Hepatocyte (in vitro differentiated cells): ENCODE data around the gene TPSB2. TPM values are rescaled to one million over a fixed set of nuclear protein-coding genes. Genes with fewer than 3 reads are reported as not detected.

Experiments
- DNase-seq: peaks from one replicate; pipeline ENCODE4 v3.0.0-alpha.2; 2016; ENCODE audit warnings: low spot score
- H2AFZ ChIP-seq: fragments of 200-600 bp; sonication (generic); 2 replicates; pipeline ENCODE4 v1.6.0; 2016; ENCODE audit warnings: antibody characterized with exemption, mild to moderate bottlenecking
- H3K27ac ChIP-seq: fragments of 200-600 bp; sonication (generic); 2 replicates; pipeline ENCODE4 v1.5.1; 2016; ENCODE audit warnings: mild to moderate bottlenecking
- H3K27me3 ChIP-seq: fragments of 200-600 bp; sonication (generic); 2 replicates; pipeline ENCODE4 v1.6.1; 2016
- H3K36me3 ChIP-seq: fragments of 200-600 bp; sonication (generic); replicated peaks from 2 replicates; pipeline ENCODE4 v1.5.1; 2016; ENCODE audit warnings: low read depth; ENCODE audit not compliant: insufficient read depth
- H3K4me1 ChIP-seq: fragments of 200-600 bp; sonication (generic); 2 replicates; pipeline ENCODE4 v1.5.1; 2016; ENCODE audit warnings: mild to moderate bottlenecking, moderate library complexity; ENCODE audit not compliant: insufficient read depth
- H3K4me2 ChIP-seq: fragments of 200-600 bp; sonication (generic); 2 replicates; pipeline ENCODE4 v1.6.0; 2016
- H3K4me3 ChIP-seq: fragments of 200-600 bp; sonication (generic); 2 replicates; pipeline ENCODE4 v1.5.1; 2016; ENCODE audit warnings: mild to moderate bottlenecking
- H3K79me2 ChIP-seq: fragments of 200-600 bp; sonication (generic); 2 replicates; pipeline ENCODE4 v1.6.0; 2017; ENCODE audit warnings: mild to moderate bottlenecking
- H3K9me2 ChIP-seq: fragments of 200-600 bp; sonication (generic); replicated peaks from 2 replicates; pipeline ENCODE4 v1.6.0; 2017; ENCODE audit warnings: mild to moderate bottlenecking; ENCODE audit not compliant: insufficient read depth
- H3K9me3 ChIP-seq: fragments of 200-600 bp; sonication (generic); 2 replicates; pipeline ENCODE4 v1.5.1; 2016; ENCODE audit warnings: low read depth, mild to moderate bottlenecking
- H4K20me1 ChIP-seq: fragments of 200-600 bp; sonication (generic); 2 replicates; pipeline ENCODE4 v1.6.0; 2016; ENCODE audit warnings: mild to moderate bottlenecking; ENCODE audit not compliant: insufficient read depth, poor library complexity, severe bottlenecking
- CTCF ChIP-seq: fragments of 200-600 bp; sonication (generic); IDR thresholded peaks from 2 replicates; pipeline ENCODE4 v1.5.1; 2016; ENCODE audit warnings: antibody characterized with exemption, mild to moderate bottlenecking; ENCODE audit not compliant: poor library complexity
- EZH2 ChIP-seq: fragments of 200-600 bp; sonication (generic); IDR thresholded peaks from 2 replicates; pipeline ENCODE4 v1.6.1; 2016; ENCODE audit warnings: antibody characterized with exemption, mild to moderate bottlenecking, borderline replicate concordance
- EZH2phosphoT487 ChIP-seq: fragments of 200-600 bp; sonication (generic); IDR thresholded peaks from one replicate; pipeline ENCODE4 v1.6.1; 2018; ENCODE audit warnings: antibody characterized with exemption, mild to moderate bottlenecking, low read depth, moderate library complexity; ENCODE audit not compliant: unreplicated experiment, severe bottlenecking
- WGBS: methylation state at CpG from one replicate; pipeline ENCODE4 v1.1.6; 2016; ENCODE audit warnings: low lambda C conversion rate; ENCODE audit errors: missing lambda C conversion rate; 5-methylcytosine and 5-hydroxymethylcytosine counted together
- polyA plus RNA-seq: library from polyadenylated mRNA; unstranded; fragments of >200 nt; fragmentation: Nextera tagmentation; extraction: Ambion mirVana; gene quantifications from 2 replicates; pipeline ENCODE4 v1.2.1, GENCODE V29; 2016
- total RNA-seq: library from RNA; depleted of rRNA; stranded (reverse); fragments of >200 nt; gene quantifications from 2 replicates; pipeline ENCODE4 v1.2.3, GENCODE V29; 2014

TPSB2 gene
- total and polyA plus RNA-seq, 2 experiments from 2014 or later = not detected

- Histone ChIP-seq H3K4me3 (no peak overlapping the region), H4K20me1 (no peaks in the 10 kb centered on the region), H2AFZ (no peak overlapping the region), H3K79me2 (no peaks in the 10 kb centered on the region), H3K9me3 (no peaks in the 10 kb centered on the region), H3K4me2 (no peak overlapping the region), H3K27ac (no peak overlapping the region), H3K9me2 (no peaks in the 10 kb centered on the region), H3K36me3 (no peaks in the 10 kb centered on the region), H3K4me1 (no peaks in the 10 kb centered on the region), H3K27me3 (peaks cover 8% of the 10 kb centered on the region)
- WGBS = 54% methylated on average over 41 of the region's 42 CpGs
- no peak for TF ChIP-seq CTCF
- TF ChIP-seq EZH2phosphoT487 = no peak
- TF ChIP-seq EZH2 = no peak
- no peak for DNase-seq
These were observed 29.1 kb upstream of the TPSB2 start for GRCh38 chr16:1258906-1259759.

GRCh38 chr16:1258225-1258600 lies 28.2 kb upstream of the TPSB2 start:
- Histone ChIP-seq H2AFZ (no peak overlapping the region), H3K4me3 (no peak overlapping the region), H3K27ac (no peak overlapping the region), H4K20me1 (no peaks in the 10 kb centered on the region), H3K27me3 (peaks cover 8% of the 10 kb centered on the region), H3K9me2 (no peaks in the 10 kb centered on the region), H3K4me1 (no peaks in the 10 kb centered on the region), H3K36me3 (no peaks in the 10 kb centered on the region), H3K9me3 (no peaks in the 10 kb centered on the region), H3K4me2 (no peak overlapping the region), H3K79me2 (no peaks in the 10 kb centered on the region)
- no peak for DNase-seq
- 93% methylated on average over 11 of the region's 12 CpGs for WGBS
- TF ChIP-seq EZH2 (no peak), EZH2phosphoT487 (no peak), CTCF (no peak)

- no peak overlapping the region for H3K4me2 ChIP-seq
- peaks cover 8% of the 10 kb centered on the region for H3K27me3 ChIP-seq
- H3K4me3 ChIP-seq = no peak overlapping the region
- no peaks in the 10 kb centered on the region for H3K4me1 ChIP-seq
- no peak for DNase-seq
- no peaks in the 10 kb centered on the region for H4K20me1 ChIP-seq
- H3K9me2 ChIP-seq = no peaks in the 10 kb centered on the region
- no peaks in the 10 kb centered on the region for H3K36me3 ChIP-seq
- WGBS = 89% methylated on average over 17 of the region's 34 CpGs
- TF ChIP-seq EZH2 (no peak), CTCF (no peak), EZH2phosphoT487 (no peak)
- H3K27ac ChIP-seq = no peak overlapping the region
- no peaks in the 10 kb centered on the region for H3K9me3 ChIP-seq
- H3K79me2 ChIP-seq = no peaks in the 10 kb centered on the region
- no peak overlapping the region for H2AFZ ChIP-seq
These were observed 27.7 kb upstream of the TPSB2 start for GRCh38 chr16:1257561-1258224.
